Colonic mucosa (tissue), 4 donors: ENCODE results near the gene GK. TPM values are rescaled to one million over a fixed set of nuclear protein-coding genes. Genes with fewer than 3 reads are reported as not detected.
A peak's percentile ranks its signal among the peaks of the same experiment; 100 is the strongest.

Experiments
- DNase-seq: peaks from one replicate; pipeline ENCODE4 v3.0.0-alpha.2; 2020
- H3K27ac ChIP-seq: fragments of 200-600 bp; one replicate; pipeline ENCODE4 v1.8.0; 2021
- H3K27me3 ChIP-seq: fragments of 200-600 bp; one replicate; pipeline ENCODE4 v1.8.0; 2021
- H3K36me3 ChIP-seq: fragments of 200-600 bp; one replicate; pipeline ENCODE4 v1.8.0; 2021
- H3K4me1 ChIP-seq: fragments of 200-600 bp; one replicate; pipeline ENCODE4 v1.8.0; 2021; ENCODE audit warnings: mild to moderate bottlenecking
- H3K4me3 ChIP-seq: fragments of 200-600 bp; one replicate; pipeline ENCODE4 v1.8.0; 2021
- H3K9ac ChIP-seq, 2 donors: one replicate each; pipeline ENCODE4 v1.7.0; 2013; ENCODE audit warnings: control low read depth in 2 of 2, low read depth in 2 of 2, low read length in 2 of 2
- H3K9me3 ChIP-seq: fragments of 200-600 bp; one replicate; pipeline ENCODE4 v1.8.0; 2021
- intact Hi-C: fragments of 100-400 bp; cut with DNase I; formaldehyde crosslinking; loops from one replicate; pipeline ENCODE4 v1.14.1; 2022
- total RNA-seq, 2 donors: library from RNA; stranded (reverse); fragmentation: NEBNext Ultra II Directional in 1 of 2; extraction: Animal tissue kit (Norgen Biotek cat#: 25700) in 1 of 2; gene quantifications; one replicate each; pipeline ENCODE4 v1.2.1, GENCODE V29; 2021
- TF ChIP-seq, protein P1 (sequence below): fragments of 200-600 bp; IDR thresholded peaks from one replicate; pipeline ENCODE4 v1.8.0; 2022; ENCODE audit warnings: antibody characterized with exemption, mild to moderate bottlenecking
- donor health status: healthy.
- donor health status: DM: no; HTN: no; CAD: no.
- donor health status: DM: no; HTN: no; CAD: no.

Gene GK
- 10 to 100 TPM; 23.6 to 30.0 TPM for total RNA-seq

DNA sequence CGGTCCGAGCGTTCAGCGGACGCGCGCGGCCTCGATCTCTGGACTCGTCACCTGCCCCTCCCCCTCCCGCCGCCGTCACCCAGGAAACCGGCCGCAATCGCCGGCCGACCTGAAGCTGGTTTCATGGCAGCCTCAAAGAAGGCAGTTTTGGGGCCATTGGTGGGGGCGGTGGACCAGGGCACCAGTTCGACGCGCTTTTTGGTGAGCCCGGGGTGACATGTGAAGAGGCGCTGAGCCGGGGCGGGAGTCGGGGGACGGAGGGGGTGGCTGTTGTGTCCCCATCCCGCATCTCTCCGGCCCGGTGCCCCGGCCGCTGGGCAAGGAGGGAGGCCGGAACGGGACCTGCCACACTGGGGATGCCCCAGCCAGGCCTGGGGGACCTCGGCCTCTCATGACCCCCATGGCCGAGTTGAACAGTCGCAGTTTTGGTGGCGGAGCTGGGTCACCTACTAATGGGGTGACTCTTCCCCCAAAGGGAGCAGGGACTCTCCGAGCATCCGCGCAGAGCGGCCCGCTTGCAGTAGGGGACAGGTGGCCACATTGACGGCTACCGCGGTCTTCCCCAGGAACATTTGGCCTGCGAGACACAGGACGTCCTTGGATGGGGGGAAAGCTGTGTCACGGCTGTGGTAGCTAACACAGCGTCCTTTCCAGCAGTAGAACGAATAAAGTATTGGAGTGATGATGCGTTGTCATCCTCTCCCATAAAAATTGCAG, at the start of gene GK:
GK (plus strand) TSS at position 9 of the 717 bp plus-strand sequence; CDS start at position 124, 115 bp downstream.
- Histone ChIP-seq H3K4me3 (peak within 1 kb of the TSS; percentile 46), H3K9me3 (no peaks in the 10 kb centered on the region), H3K27ac (peak within 1 kb of the TSS; percentile 72), H3K9ac (peak within 1 kb of the TSS; percentile 72 to 76), H3K36me3 (no peaks in the 10 kb centered on the region), H3K4me1 (no peaks in the 10 kb centered on the region), H3K27me3 (no peaks in the 10 kb centered on the region)
- DNase-seq = no peak
- TF ChIP-seq, protein P1, sequence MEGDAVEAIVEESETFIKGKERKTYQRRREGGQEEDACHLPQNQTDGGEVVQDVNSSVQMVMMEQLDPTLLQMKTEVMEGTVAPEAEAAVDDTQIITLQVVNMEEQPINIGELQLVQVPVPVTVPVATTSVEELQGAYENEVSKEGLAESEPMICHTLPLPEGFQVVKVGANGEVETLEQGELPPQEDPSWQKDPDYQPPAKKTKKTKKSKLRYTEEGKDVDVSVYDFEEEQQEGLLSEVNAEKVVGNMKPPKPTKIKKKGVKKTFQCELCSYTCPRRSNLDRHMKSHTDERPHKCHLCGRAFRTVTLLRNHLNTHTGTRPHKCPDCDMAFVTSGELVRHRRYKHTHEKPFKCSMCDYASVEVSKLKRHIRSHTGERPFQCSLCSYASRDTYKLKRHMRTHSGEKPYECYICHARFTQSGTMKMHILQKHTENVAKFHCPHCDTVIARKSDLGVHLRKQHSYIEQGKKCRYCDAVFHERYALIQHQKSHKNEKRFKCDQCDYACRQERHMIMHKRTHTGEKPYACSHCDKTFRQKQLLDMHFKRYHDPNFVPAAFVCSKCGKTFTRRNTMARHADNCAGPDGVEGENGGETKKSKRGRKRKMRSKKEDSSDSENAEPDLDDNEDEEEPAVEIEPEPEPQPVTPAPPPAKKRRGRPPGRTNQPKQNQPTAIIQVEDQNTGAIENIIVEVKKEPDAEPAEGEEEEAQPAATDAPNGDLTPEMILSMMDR = no peak
- intact Hi-C loops = no loop called here

DNA sequence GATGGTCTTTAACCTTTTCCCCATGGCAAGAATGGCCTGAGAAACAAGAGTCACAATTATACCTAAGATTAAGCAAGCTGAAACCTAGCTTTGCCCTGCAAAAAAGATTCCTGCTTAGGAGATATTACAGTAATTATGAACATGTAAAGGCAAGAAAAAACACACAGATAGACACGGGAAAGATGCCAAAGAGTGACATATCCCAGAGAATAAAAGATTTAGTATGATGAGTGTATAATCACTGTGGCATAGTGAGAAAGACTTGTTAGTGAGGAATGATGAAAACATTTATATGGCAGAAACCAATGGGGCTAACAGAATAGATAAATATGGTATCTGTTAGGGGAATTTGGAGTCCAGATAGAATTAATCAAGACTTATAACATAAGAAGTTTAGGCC, 46.1 kb upstream of the GK start:
- TF ChIP-seq, protein P1 = no peak
- DNase-seq = no peak
- no peak overlapping the region for H3K27ac ChIP-seq
- no peaks in the 10 kb centered on the region for H3K36me3 ChIP-seq
- H3K4me3 ChIP-seq = no peak overlapping the region
- intact Hi-C loops = no loop called here
- no peaks in the 10 kb centered on the region for H3K27me3 ChIP-seq
- H3K9me3 ChIP-seq = no peaks in the 10 kb centered on the region
- no peaks in the 10 kb centered on the region for H3K4me1 ChIP-seq
- no peak overlapping the region for H3K9ac ChIP-seq

DNA sequence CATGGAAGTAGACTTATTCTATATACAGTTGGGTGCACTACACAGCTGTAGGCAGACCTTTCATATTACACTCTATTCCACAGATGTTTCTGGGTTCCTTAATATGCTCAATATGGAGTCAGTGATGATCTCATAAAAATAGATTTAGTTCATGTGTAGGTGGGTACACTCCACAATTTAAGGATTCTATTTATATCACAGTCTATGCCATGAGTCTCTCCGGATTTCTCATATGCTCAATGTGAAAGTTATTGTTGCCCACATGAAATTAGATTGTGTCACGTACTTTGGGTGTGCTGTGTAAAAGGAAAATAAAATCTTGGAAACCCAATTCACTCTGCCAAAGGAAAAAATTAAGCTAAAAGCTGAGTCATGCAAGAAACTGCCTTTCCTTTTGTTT, 43.2 kb upstream of the GK start:
- no peak for DNase-seq
- Histone ChIP-seq H3K36me3 (no peaks in the 10 kb centered on the region), H3K4me3 (no peak overlapping the region), H3K27me3 (no peaks in the 10 kb centered on the region), H3K9me3 (no peaks in the 10 kb centered on the region), H3K4me1 (no peaks in the 10 kb centered on the region), H3K9ac (no peak overlapping the region), H3K27ac (no peak overlapping the region)
- intact Hi-C loops = no loop called here
- TF ChIP-seq, protein P1 = no peak

DNA sequence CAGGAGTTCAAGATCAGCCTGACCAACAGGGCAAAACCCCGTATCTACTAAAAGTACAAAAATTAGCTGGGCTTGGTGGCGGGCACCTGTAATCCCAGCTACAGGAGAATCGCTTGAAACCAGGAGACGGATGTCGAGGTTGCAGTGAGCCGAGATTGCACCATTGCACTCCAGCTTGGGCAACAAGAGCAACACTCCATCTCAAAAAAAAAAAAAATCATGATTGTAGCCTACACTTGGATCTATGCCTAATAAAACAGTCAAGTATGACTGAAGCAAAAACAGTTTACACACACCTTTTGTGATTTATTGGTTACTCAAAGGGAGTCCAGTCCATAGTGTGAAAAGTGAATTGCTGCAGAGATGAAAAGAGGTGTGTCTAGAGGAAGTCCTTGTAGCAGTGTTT, 41.0 kb upstream of the GK start:
- TF ChIP-seq, protein P1 = no peak
- Histone ChIP-seq H3K27ac (no peak overlapping the region), H3K9ac (no peak overlapping the region), H3K9me3 (no peaks in the 10 kb centered on the region), H3K36me3 (no peaks in the 10 kb centered on the region), H3K4me1 (no peaks in the 10 kb centered on the region), H3K4me3 (no peak overlapping the region), H3K27me3 (no peaks in the 10 kb centered on the region)
- intact Hi-C loops = no loop called here
- no peak for DNase-seq

DNA sequence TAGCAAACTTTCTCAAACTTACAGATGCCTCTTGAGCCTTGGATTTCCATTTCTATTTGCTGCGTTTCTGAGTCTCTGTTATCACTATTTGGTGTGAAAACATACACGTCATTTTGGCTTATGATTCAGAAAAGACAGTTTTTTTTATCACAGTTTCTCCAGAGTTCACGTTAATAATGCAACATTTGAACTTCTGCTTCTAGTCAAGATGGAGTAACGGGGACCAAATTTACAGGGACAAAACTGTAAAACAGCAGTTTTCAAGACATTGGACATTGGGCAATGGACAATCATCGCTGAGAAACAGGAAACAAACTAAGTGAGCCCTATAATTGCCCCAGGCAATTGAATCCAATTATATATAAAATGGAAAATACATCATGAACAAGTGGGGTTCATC, 39.5 kb upstream of the GK start:
- intact Hi-C loops = no loop called here

More for the DNA sequence above, 39.5 kb upstream of the GK start:
- H3K4me3 ChIP-seq = no peak overlapping the region
- no peak overlapping the region for H3K9ac ChIP-seq
- no peaks in the 10 kb centered on the region for H3K9me3 ChIP-seq
- H3K27me3 ChIP-seq = no peaks in the 10 kb centered on the region
- no peak for DNase-seq
- H3K4me1 ChIP-seq = no peaks in the 10 kb centered on the region
- TF ChIP-seq, protein P1 = no peak
- no peaks in the 10 kb centered on the region for H3K36me3 ChIP-seq
- H3K27ac ChIP-seq = no peak overlapping the region
